ENCODE measurements around the gene TSPEAR.
"Not testable (repeated sequence)": the region's sequence is repeated elsewhere in the genome, so short reads cannot be mapped to it uniquely, and the experiment has no call there.

Gene TSPEAR

GRCh38 chr21:44566403-44566802, 145.0 kb downstream of the TSPEAR start:
- no peak for DNase-seq

- DNase-seq = no peak
Observed at GRCh38 chr21:44564886-44565598, 146.3 kb downstream of the TSPEAR start.

GRCh38 chr21:44564099-44564498, 147.3 kb downstream of the TSPEAR start:
- no peak for DNase-seq

- DNase-seq = no peak
Observed at GRCh38 chr21:44558695-44559094, 152.7 kb downstream of the TSPEAR start, which contains the start of gene KRTAP10-3. TSS of gene KRTAP10-3 (minus strand) at chr21:44558795. CDS start at chr21:44558715, 80 bp downstream.

GRCh38 chr21:44558329-44558675, 153.1 kb downstream of the TSPEAR start:
- DNase-seq = not testable (repeated sequence)

GRCh38 chr21:44557491-44558328, 153.7 kb downstream of the TSPEAR start:
- no peak for DNase-seq

GRCh38 chr21:44556879-44557278, 154.5 kb downstream of the TSPEAR start:
- DNase-seq = no peak

GRCh38 chr21:44555200-44555875, 156.0 kb downstream of the TSPEAR start:
- no peak for DNase-seq

- DNase-seq = no peak
Observed at GRCh38 chr21:44552681-44553080, 158.7 kb downstream of the TSPEAR start.

- no peak for DNase-seq
Observed at GRCh38 chr21:44552136-44552535, 159.2 kb downstream of the TSPEAR start.

GRCh38 chr21:44551340-44551961, 159.9 kb downstream of the TSPEAR start, which contains the start of gene KRTAP10-2:
TSS of gene KRTAP10-2 (minus strand) at chr21:44551505. CDS start at chr21:44551458, 47 bp downstream.
- DNase-seq = no peak

GRCh38 chr21:44550807-44551206, 160.6 kb downstream of the TSPEAR start:
- no peak for DNase-seq

- not testable (repeated sequence) for DNase-seq
Observed at GRCh38 chr21:44550285-44550684, 161.1 kb downstream of the TSPEAR start.

GRCh38 chr21:44549525-44550211, 161.7 kb downstream of the TSPEAR start:
- DNase-seq = no peak

GRCh38 chr21:44548922-44549321, 162.4 kb downstream of the TSPEAR start:
- DNase-seq = no peak

GRCh38 chr21:44548381-44548780, 163.0 kb downstream of the TSPEAR start:
- no peak for DNase-seq

GRCh38 chr21:44547656-44548331, 163.6 kb downstream of the TSPEAR start:
- no peak for DNase-seq

GRCh38 chr21:44544566-44544965, 166.8 kb downstream of the TSPEAR start:
- no peak for DNase-seq

GRCh38 chr21:44542716-44543115, 168.7 kb downstream of the TSPEAR start:
- DNase-seq = no peak

GRCh38 chr21:44540741-44541288, 170.6 kb downstream of the TSPEAR start:
- no peak for DNase-seq

GRCh38 chr21:44539991-44540666, 171.2 kb downstream of the TSPEAR start, which contains the start of gene KRTAP10-1:
TSS of gene KRTAP10-1 (minus strand) at chr21:44540195. CDS start at chr21:44540150, 45 bp downstream.
- no peak for DNase-seq

Data from activated gamma-delta T cell (primary cell).